HG03108 (cell line): Measurements from ENCODE around the gene EIF4EBP2.

ENCODE experiments used
- ATAC-seq: cut with Tn5 transposase; IDR thresholded peaks from one replicate; pipeline ENCODE4 v1.9.1; 2021; ENCODE audit warnings: moderate library complexity; ENCODE audit not compliant: unreplicated experiment

Gene EIF4EBP2

DNA sequence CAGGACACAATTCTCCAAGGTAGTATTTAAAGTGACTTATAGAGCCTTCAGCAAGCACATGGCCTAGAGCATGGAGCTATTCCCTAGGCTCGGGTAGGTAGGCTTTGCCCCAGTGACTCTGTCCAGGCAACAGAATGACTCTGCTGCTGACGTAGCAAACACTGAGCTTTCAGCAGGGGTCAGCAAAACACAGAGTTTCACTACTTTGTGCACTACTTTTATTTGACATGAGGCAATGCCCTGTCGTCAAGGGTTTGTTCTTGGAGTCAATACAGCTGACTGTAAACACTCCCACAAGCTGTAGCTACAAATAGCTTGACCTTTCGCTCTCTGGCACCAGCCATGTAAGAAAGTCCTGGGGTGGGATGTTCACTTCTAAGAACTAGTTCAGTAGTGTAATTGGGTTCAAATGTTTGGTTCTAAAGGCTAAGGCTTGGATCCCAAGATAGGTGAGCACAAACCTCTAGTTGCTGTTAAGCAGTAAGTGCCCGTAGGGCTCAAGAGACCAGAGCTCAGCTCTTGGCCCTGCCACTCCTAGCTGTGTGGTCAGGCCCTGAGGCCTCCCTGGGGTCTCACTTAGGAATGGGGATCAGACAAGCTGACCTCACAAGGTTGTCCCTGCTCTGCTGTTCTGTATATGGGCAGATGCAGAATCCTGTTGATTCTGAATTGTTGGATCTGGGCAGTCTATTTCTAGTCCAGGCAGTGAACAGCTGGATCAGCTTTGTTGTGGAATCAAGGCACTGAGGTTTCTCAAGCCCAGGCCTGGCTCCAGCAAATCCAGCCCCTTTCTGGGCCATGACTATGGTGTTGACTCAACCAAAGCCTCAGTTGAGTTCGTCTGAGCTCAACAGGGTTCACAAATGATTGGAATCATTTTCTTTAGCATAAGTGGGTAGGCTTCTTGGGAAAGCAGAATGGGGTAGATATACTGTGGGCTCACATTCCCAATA is 26.8 kb downstream of the EIF4EBP2 start:
- ATAC-seq = no peak

GRCh38 chr10:70432101-70432500 is 28.2 kb downstream of the EIF4EBP2 start:
- no peak for ATAC-seq

- ATAC-seq = no peak
These were observed 28.8 kb downstream of the EIF4EBP2 start for GRCh38 chr10:70432561-70433263.

DNA sequence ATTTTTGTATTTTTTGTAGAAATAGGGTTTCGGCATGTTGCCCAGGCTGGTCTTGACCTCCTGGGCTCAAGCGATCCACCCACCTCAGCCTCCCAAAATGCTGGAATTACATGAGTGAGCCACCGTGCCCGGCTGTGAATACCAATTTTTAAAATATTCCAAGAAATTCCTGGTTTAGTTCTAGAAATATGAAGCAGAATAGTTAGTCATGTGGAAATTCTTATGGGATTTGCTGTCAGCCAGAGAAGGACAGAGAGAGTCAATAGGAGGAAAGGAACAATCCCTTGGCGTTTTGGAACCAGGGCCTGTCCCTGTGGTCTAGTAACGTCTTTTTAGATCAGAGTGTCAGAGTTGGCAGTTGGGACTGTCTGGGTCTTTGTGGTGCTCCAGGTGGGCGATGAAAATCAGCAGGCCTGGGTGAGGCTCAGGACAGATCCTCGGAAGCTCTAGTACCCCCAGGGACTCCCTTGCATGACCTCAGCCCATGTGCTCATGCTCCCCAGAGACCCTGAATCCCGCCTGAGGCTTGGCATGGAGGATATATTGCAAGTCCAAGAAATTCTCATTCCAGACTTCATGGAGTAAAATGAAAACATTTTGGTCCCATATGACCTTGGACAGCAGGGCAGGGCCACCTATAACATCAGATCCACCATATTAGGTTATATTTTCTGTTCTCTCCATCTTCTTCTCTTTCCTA is 29.8 kb downstream of the EIF4EBP2 start:
- no peak for ATAC-seq

DNA sequence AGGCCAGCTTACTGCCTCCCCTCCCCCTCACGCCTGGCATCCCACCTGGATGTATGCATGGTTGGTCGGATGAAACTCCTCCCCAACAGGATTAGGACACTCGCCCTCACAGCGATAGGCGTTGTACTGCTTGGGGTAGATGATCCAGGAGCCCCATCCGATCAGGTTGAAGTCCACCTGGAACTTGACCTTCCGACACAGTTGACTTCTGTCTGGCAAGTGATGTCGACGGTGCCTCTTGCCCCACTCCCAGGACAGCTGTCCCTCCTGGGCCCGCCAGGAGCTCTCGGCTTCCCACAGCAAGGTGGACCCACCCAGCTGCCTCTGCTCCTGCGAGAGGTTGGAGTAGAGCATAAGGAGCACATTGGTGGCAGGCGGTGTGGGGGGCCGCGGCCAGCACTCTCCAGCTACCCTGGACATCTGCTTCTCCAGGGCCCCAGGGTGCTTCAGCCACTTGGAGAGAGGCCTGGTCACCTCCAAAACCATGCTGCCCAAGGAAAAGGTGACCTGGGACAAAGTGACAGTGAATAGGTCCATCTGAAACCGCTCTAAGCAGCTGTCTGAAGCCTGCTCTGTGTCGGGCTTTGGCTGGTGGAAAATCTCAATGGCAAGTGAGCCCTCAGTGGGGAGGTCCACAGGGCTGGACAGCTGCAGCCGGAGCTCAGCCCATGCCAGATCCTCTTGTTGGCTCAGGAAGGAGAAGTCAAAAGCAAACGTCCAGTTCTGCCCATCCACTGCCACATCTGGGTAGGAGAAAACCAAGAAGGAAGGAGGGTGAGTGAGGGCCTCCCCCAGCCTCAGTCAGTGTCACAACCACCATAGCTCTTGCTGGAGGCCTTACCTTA is 31.5 kb downstream of the EIF4EBP2 start:
- no peak for ATAC-seq

DNA sequence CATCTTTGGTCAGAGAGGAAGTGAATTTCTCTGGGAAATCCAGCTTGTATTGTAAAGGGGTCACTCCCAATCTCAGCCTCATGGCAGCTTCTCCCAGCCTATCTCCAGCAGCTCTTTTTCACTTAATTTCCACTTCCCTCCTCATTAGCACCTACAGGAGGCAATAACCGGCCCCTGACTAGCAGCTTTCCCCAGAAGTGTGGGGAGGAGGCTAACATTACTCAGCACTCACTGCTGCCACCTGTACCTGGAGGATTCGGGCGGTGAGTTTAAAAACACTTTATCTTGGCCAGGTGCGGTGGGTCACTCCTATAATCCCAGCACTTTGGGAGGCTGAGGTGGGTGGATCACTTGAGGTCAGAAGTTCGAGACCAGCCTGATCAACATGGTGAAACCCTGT is 33.8 kb downstream of the EIF4EBP2 start:
- no peak for ATAC-seq

DNA sequence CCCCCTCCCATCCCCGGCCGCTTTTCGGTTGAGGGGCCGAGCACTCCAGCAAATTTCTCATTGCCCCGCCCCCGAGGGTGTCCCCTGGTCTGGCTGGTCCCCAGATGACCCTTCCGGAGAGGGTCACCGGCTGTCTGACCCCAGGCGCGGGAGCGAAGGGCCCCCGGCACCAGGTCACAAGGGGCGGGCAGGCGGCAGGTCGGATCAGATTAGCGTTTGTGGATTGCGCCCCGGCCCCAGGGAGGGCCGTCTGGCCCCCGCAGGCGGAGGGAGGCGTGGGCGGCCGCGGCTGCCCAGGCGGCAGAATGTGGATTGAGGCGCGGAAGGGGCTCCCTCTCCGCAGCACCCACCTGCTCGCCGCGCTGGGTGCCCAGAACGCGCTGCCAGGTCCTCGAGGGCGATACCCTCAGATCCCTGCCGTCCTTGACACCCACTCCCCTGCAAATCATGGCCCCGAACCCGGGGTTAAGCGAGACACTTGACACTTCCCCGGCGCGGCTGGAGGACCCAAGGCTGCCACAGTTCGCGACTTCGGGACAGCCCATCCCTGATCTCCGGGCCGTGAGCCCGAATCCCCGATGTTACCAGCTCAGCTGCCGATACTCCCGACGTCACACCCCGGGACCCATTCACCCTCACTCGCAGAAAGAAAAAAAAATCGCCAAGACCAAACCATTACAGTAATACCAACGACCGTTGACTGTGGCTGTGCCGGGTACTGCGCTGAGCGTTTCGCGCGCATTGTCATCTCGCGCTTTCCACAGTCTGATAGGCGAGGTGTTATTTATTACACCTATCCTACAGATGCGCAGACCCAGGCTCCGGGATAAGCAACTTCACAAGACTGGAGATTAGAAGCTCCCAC is 36.6 kb downstream of the EIF4EBP2 start:
- ATAC-seq = no peak

GRCh38 chr10:70441161-70441894 is 37.4 kb downstream of the EIF4EBP2 start, which contains the start of gene NODAL:
TSS of gene NODAL (minus strand) at chr10:70441681. CDS start at chr10:70441667, 14 bp downstream.
- ATAC-seq = no peak

DNA sequence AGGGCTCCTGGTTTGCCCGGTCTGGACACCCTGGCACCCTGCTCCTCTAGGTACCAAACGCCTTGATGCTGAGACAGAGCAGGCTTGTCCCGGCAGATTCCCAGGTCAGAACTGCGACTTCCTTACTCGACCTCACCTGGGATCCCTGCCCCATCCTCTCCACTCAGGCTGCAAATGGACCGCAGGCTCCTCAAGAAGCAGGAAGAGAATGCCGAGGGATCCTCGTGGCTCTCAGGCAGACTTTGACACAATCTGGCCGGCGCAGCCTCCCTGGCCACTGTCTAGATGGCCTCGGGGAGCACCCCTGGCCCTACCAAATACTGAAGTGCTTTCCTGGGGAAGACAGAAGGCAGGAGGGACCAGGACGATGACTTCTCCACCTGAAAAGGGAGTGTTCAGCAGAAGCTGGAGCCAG is 38.0 kb downstream of the EIF4EBP2 start:
- no peak for ATAC-seq

GRCh38 chr10:70442332-70442988 is 38.5 kb downstream of the EIF4EBP2 start:
- no peak for ATAC-seq

- ATAC-seq = no peak
These were observed 40.8 kb downstream of the EIF4EBP2 start for GRCh38 chr10:70444744-70445143.

- no peak for ATAC-seq
These were observed 42.0 kb downstream of the EIF4EBP2 start for GRCh38 chr10:70445718-70446657.

DNA sequence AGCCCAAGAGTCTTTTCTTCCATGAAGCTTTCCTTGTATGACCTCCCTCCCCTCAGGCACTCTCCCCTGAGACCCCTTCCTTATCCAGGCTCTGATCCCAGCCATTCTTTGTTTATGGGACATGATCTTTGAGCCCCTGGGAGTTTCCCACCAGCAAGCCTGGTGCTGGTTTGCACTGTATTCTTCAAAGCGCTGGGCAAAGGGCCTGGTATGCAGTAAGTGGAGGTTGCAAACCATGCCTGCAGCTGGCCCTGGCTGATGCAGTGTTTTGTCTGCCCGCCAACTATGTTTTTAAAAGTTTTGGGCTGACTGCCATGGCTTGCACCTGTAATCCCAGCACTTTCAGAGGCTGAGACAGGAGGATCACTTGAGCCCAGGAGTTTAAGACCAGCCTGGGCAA is 44.3 kb downstream of the EIF4EBP2 start:
- ATAC-seq = no peak

- ATAC-seq = no peak
These were observed 51.3 kb downstream of the EIF4EBP2 start for GRCh38 chr10:70455213-70455630.

DNA sequence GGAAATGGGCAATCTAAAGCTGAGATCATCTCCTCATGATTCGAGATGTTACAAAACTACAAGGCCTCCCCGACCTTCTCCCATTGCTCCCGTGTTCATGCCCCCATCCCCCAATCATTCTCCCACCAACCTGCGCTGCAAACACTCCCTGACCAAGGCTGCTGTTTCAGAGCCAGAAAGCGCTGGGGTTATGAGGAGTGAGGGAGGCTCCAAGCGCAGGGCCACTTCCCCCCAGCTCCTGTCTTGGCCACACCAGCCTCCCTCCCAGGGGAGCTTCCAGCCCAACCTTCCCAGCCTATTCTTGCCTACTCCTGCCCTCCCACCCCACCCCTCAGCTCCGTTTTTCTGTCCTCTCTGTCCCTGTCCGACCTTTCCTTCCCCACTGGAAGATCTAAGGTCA is 52.2 kb downstream of the EIF4EBP2 start:
- ATAC-seq = no peak

- no peak for ATAC-seq
These were observed 53.9 kb downstream of the EIF4EBP2 start for GRCh38 chr10:70457759-70458305.
